ENCODE data around the gene B3GNT2. TPM values are rescaled to one million over a fixed set of nuclear protein-coding genes. Genes with fewer than 3 reads are reported as not detected.
"Not testable (repeated sequence)": the region's sequence is repeated elsewhere in the genome, so short reads cannot be mapped to it uniquely, and the experiment has no call there.

The B3GNT2 gene
- total and polyA plus RNA-seq, 10 donors = 6.5 to 40.3 (median 25.4) TPM

- TF ChIP-seq POLR2A (IDR thresholded peaks at IDR 0.05) = no peak
- TF ChIP-seq CTCF (IDR thresholded peaks at IDR 0.05 in 8 of 11, conservative IDR thresholded peaks at IDR 0.05 in 3 of 11) = no peak
- no peak overlapping the region for H3K27ac ChIP-seq
- H3K4me3 ChIP-seq = no peak overlapping the region
- intact Hi-C loops (cut with DNase I; ENCODE audit: low total_unique reads) = no loop called here
- peaks cover 0 to 7% (median 0%) of the 10 kb centered on the region in 8 donors for H3K9me3 ChIP-seq
- peaks cover 0 to 7% (median 0%) of the 10 kb centered on the region in 6 donors for H3K4me1 ChIP-seq
- no peak for DNase-seq
- H3K36me3 ChIP-seq = no peaks in the 10 kb centered on the region
- 44 to 79% (median 53%) methylated on average over 4 of the region's 4 CpGs for WGBS, 5 donors
- H3K27me3 ChIP-seq (replicated peaks in 1 of 7) = no peaks in the 10 kb centered on the region
Observed at GRCh38 chr2:62265106-62265505, 69.2 kb downstream of the B3GNT2 start.

GRCh38 chr2:62266433-62267038 lies 70.6 kb downstream of the B3GNT2 start:
- peaks cover 0 to 7% (median 0%) of the 10 kb centered on the region in 6 donors for H3K4me1 ChIP-seq
- 70 to 87% (median 78%) methylated on average over 7 of the region's 7 CpGs for WGBS, 5 donors
- DNase-seq = no peak
- H3K27ac ChIP-seq = no peak overlapping the region
- TF ChIP-seq POLR2A (IDR thresholded peaks at IDR 0.05) = no peak
- TF ChIP-seq CTCF (IDR thresholded peaks at IDR 0.05 in 8 of 11, conservative IDR thresholded peaks at IDR 0.05 in 3 of 11) = no peak
- TF ChIP-seq POLR2AphosphoS5 (IDR thresholded peaks at IDR 0.05) = no peak
- intact Hi-C loops (cut with DNase I; ENCODE audit: low total_unique reads) = no loop called here
- H3K27me3 ChIP-seq (replicated peaks in 1 of 7) = no peaks in the 10 kb centered on the region
- no peaks in the 10 kb centered on the region for H3K36me3 ChIP-seq
- H3K4me3 ChIP-seq = no peak overlapping the region
- peaks cover 0 to 7% (median 0%) of the 10 kb centered on the region in 8 donors for H3K9me3 ChIP-seq

- 59 to 85% (median 74%) methylated on average over 2 of the region's 2 CpGs for WGBS, 5 donors
- no peak for DNase-seq
- Histone ChIP-seq H3K27me3 (replicated peaks in 1 of 7) (no peaks in the 10 kb centered on the region), H3K27ac (no peak overlapping the region), H3K36me3 (no peaks in the 10 kb centered on the region), H3K4me3 (no peak overlapping the region), H3K4me1 (peaks cover 0 to 7% (median 0%) of the 10 kb centered on the region in 6 donors), H3K9me3 (peaks cover 0 to 7% (median 0%) of the 10 kb centered on the region in 8 donors)
- intact Hi-C loops (cut with DNase I; ENCODE audit: low total_unique reads) = no loop called here
- TF ChIP-seq POLR2AphosphoS5 (IDR thresholded peaks at IDR 0.05) = no peak
- no peak for TF ChIP-seq POLR2A (IDR thresholded peaks at IDR 0.05)
- TF ChIP-seq CTCF (IDR thresholded peaks at IDR 0.05 in 8 of 11, conservative IDR thresholded peaks at IDR 0.05 in 3 of 11) = no peak
Observed at GRCh38 chr2:62267696-62268095, 71.8 kb downstream of the B3GNT2 start.

GRCh38 chr2:62268681-62269188 lies 72.8 kb downstream of the B3GNT2 start:
- H3K27me3 ChIP-seq (replicated peaks in 1 of 7); H3K9me3 ChIP-seq; H3K4me3 ChIP-seq; DNase-seq; intact Hi-C loops (cut with DNase I; ENCODE audit: low total_unique reads); H3K27ac ChIP-seq; H3K4me1 ChIP-seq; H3K36me3 ChIP-seq: not testable (repeated sequence)
- 62 to 91% (median 69%) methylated on average over 4 of the region's 4 CpGs for WGBS, 5 donors

All from spleen (tissue), 11 donors.